GM18508 (cell line): ENCODE results near the gene S1PR3.

Source experiments
- ATAC-seq: cut with Tn5 transposase; IDR thresholded peaks from one replicate; pipeline ENCODE4 v1.9.1; 2021; ENCODE audit warnings: moderate number of reproducible peaks; ENCODE audit not compliant: insufficient read depth, unreplicated experiment

S1PR3 gene

DNA sequence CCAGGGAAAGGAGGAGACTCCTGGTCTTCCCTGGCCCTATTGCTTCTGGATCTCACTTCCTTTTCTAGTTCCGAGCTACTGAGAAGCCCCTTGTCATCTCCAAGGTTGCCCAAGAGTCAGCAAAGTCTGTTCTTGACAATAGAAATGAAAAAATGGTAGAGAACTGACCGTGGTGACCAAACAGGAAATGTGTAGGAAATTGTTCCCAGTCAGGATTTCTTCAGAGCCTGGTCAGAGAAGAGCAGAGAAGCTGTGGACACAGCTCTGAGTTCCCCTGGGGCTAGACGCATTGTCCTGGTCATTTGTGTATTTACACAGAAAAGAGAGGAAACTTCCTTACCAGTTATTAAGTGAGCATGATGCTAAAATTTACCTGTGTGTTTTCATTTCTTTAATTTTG is 35.6 kb downstream of the S1PR3 start:
- ATAC-seq, result no peak

DNA sequence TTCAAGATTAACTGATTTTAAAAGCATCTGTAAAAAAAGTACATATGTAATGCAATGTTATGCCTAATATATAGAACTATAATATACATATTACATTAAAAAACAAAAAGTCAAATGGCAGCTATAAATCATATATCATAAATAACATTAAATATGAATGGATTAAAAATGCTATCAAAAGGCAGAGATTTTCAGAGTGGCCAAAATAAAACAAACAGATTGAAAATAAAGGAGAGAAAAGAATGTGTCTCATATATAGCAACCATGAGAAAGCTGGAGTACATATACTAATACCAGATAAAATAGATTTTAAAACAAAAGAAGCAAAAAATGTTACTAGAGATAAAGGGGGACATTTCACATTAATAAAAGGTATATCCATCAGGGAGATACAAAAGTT is 38.5 kb downstream of the S1PR3 start:
- ATAC-seq, result no peak

DNA sequence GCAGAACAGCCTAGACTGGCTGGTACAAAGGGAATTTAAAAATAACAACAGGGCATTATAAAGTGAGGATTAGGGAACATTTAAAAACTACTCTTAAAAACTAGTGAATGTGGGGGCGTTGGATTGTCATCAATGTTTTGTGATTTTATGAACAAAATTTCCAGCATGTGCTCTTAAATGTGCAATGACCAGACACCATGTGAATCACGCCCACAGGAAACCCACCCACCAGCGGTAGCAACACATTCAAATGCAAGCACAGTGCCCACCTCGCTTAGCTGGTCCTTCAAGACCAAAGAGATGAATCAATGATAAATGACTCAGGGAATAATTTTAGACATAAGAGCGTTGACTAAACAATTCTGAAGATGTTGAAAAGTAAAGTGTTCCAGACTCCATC is 40.9 kb downstream of the S1PR3 start:
- ATAC-seq, result no peak

DNA sequence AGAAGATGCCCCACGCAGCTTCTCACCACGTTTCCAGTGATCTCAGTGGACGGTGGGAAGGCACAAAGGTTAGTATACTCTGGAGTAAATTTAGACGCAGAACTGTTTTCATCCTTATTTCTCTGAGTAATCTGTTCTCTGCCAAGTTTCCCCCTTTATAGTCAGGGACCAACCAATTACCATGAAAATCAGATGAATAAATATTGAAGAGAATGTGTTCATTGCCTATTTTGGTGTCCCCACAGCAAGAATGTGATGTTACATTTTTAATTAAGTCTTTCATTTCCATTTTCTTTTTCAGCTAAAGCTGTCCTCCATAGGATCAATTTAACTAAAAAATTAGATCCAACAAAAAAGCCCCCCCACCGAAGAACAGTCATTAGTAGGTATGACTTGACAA is 41.4 kb downstream of the S1PR3 start:
- no peak for ATAC-seq

DNA sequence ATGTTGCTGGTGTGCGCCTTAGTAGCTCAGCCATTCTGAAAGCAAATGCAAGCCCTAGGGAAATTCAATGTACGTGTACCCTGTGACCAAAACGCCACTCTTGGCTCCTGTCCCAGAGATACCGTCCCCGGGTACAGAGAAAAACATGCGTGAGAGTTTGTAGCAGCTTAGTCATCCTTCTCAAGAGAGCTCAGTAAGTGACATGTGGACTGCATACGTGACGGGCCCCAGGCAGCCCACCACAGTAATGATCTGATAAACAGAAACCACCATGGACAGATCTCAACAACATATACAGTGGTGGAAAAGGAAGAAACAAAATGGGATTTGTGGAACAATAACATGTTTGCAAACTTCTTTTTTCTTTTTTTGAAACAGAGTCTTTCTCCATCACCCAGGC is 45.1 kb downstream of the S1PR3 start:
- no peak for ATAC-seq

DNA sequence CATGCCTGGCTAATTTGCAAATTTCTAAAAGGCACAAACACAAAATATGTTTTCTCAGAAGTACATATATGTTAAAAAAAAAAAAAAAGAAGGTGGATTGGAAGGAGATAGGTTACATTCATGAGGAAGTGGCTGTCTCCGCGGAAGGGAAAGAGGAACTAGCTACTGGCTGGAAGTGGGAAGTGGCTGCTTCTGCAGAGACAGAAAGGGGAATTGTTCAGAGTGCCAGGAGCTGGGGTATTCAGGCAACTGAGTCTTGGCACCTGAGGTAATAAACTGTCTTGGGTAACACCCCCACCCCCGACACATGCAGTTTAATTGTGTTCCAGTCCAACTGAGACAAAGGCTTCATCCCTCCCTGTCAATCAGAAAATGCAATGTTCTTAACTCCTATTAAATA is 45.6 kb downstream of the S1PR3 start:
- no peak for ATAC-seq

DNA sequence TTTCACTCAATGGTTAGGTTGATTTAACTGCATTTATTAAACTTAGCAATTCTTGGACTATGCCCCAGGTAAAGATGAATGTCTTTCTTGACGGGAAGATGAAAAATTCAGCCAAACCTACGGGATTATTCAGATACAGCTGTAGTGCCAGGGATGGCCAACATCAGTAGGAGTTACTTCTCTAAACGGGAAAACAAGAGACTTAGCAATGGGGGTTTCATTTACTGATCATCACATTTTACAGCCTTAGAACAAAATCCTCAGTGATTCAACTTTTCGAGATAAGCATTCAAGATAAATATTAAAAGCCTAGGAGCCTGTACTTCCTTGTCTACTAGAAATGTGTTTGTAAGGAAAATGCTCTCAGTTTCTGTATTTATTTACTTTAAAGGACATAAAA is 46.1 kb downstream of the S1PR3 start:
- no peak for ATAC-seq

DNA sequence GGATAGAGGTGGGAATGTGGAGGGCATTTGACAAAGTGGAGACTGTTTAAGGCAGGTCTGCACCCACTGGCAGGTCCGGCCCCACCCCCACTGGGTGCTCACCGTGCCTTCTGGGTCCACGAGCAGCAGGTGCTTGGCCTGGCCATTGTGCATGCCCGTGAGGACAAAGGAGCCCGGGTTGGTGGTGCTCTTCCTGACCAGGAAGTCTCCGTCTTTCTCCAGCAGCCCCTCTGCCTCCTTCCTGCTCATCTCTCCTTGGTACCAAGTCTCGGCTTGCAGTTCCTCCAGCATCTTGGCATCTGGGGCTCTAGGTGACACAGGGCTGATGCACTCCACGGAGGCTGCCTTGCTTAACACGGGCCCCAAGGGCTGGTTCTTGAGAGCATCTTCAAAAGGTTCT is 46.6 kb downstream of the S1PR3 start:
- ATAC-seq, result no peak

DNA sequence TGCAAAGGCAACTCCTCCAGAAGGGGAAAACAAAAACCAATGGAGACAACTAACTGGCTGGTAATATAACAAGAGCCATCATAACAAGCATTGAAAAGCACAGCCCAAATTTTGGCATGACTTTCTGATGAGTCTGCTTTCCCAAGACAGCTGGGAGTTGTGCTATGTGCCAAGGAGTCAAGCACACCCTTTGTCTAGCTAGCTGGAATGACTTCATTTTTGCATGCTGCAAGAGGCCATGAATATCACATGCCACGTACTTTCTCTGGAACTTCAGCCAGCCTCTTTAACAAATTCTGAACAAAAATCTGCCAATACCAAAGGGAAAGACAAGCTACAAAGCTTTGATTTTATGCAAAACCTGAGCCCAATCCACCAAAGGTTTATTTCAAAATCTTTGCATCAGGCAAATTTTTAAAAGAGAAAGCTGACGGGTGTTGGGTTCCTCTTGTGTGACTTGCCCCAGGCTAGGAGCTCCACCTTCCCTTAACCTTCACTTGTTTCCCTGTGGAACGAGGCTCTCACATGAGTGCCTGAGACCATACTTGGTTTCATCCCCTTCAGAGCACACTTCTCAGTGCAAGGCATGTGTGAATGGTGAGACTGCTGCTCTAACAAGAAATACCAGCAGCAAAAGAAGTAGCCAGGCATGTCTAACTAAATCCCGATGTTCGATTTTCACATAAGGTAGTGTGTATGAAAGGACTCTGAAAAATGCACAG is 47.3 kb downstream of the S1PR3 start:
- no peak for ATAC-seq

DNA sequence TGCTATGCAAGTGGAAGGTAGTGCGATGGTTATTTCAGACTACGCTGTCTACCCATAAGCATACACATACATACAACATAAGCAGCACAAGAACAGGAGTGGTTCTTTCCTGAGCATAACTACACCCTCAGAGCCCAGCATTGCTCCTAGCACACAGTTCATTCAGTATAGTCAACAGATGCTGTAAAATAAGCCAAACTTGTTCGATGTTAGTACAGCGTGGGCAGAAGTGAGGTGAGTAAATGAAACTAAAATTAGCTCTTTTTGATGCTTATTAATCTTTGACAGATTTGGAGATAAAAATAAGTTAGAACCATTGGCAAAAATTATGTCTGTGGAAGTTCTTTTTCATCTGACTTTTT is 47.8 kb downstream of the S1PR3 start:
- ATAC-seq, result no peak

DNA sequence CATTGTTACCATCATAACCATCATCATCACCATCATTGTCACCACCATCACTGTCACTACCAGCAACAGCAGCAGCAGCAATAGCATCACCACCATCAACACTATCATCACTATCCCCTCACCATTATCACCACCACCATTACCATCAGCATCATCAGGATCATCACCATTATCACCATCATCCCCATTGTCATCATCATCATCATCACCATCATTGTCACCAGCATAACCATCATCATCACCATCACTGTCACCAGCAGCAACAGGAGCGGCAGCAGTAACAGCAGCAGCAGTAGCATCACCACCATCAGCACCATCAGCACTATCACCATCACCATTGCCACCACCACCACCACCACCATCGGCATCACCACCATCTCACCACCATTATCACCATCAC is 48.4 kb downstream of the S1PR3 start:
- no peak for ATAC-seq

DNA sequence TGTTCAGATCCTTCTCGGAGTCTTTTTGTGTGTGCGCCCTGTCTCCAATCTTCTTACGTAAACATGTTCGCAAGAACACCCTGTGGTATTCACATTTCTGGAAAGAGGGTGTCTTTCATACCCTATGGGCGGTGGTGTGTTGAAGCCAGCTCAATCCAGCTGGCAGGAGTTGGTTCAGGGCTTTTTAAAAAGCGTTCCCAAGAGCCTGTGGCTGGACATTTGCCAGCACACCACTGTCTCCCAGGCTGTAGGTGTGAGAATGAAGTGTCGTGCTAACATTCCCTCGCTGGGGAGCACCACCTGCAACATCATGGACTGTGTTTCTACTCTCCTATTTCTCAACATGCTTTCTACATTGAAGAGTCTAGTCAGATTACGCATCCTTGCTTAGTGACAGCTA is 51.7 kb downstream of the S1PR3 start:
- no peak for ATAC-seq

DNA sequence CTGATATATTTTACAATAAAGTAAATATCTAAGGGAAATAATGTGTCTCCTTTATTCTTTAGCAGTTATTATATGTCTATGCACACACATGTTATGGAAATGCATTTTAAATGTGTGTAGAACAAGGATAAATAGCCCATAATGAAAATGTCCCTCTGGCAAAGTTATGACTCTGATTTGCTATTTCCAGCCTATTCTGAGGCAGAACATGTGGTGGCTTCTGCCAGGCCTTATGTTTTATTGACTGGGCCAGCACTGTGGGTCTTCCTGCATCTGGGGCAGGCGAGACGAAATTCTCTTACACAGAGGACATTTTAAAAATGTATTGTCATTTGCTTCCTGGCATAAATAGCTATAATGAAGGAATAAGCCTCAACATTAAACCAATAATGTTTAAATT is 52.8 kb downstream of the S1PR3 start:
- no peak for ATAC-seq

DNA sequence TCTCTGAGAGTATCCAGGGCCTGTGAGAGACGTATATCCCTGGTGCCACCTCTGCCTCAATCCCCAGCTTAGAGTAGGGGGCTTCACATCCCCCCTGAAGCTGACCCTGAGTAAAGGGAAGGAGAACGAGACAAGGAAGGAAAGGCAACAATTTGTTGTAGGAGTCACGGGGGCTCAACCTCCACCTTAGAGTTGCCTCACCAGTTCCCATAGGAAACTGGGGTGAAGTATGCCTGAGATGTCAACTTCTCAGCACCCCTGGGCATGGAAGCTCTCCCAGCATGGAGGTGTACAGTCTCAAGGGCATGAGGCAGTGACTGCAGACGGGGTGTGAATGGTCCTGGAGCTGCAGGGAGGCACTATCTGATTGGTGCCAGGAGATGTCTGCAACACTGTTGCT is 53.6 kb downstream of the S1PR3 start:
- no peak for ATAC-seq

DNA sequence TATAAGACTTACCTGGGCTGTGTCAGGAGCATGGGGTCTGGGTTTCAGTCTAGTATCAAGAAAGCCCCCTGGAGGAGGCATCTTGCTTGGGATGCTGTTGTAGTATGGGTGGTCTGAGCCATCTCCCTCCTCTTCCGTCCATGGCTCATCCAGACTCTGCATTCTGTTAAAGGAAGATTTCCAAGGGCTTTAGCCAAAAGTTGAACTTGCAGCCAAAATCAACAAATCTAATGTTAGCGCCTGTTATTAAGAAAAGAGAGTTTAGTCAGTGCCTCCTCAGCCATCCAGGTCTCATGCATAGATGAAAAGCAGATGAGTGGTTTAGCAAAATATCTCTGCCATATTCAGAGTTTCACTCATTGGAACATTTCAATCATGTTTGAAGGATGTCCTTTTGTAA is 55.6 kb downstream of the S1PR3 start:
- no peak for ATAC-seq

DNA sequence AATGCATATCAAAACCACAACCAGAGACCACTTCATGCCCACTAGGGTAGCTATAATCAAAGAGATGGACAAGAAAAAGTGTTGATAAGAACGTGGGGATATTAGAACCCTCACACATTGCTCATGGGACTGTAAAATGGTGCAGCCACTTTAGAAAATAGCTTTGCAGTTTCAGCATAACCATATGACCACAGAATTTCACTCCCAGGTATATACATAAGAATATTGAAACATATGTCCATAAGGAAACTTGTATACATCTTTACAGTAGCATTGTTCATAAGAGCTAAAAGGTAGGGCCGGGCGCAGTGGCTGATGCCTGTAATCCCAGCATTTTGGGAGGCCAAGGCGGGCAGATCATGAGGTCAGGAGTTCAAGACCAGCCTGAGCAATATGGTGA is 56.4 kb downstream of the S1PR3 start:
- ATAC-seq, result no peak

DNA sequence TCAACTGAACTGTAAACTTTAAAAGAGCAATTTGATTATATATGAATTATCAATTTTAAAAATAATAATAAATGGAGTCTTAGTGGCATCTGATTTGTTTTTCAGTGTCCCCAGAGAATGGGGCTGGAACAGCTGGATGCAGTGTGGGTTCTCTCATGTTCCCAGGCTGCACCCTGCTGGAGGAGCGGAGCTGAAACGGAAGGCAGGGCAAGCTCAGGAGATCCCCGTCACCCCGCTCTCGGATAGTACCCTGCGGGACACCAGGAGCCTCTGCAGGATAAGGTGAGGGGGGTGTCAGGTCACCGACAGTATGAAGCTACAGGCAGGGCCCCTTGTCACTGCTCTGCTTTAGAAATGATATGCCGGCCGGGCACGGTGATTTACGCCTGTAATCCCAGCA is 57.3 kb downstream of the S1PR3 start:
- ATAC-seq, result no peak

DNA sequence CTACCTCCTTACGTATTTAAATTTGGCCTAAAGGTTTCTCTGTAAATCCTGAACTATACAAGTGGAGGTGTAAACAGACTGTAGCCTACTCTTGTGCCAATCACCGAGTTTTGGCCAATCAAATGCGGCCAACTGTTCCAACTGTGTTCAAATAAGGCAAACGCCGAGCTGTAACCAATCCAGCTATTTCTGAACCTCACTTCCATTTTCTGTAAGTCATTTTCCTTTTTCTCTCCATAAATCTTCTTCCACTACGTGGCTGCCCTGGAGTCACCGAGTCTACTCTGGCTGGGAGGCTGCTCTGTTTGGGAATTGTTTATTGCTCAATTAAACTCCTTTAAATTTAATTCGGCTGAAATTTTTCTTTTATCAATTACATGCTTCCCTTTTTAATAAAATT is 58.4 kb downstream of the S1PR3 start:
- no peak for ATAC-seq

DNA sequence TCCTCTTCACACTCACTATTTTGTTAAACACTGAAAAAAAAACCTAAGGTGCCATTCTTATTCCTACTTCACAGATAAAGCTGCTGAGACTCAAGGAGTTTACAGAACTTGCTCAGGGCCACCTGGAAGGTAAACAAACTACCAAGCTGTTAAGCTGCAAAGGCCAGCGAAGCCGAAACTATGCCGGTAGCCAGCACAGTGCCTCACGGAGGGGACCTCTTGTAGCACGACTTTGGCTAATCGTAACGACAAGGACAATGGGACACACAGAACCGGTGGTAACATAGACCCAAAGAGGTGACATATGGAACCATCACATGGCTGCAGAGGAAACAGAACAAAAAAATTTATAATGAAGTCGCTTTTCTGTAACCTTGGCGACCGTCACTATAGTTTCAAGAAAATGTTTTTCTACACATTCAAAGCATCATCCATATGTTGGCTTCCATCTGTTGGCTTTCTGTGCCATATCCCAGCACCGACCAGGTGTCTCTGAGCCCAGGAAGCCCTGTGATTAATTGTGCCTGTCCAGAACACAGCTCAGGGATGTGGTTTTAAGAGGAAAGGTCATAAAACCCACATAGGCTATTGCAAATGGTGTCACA is 60.3 kb downstream of the S1PR3 start:
- ATAC-seq, result no peak

DNA sequence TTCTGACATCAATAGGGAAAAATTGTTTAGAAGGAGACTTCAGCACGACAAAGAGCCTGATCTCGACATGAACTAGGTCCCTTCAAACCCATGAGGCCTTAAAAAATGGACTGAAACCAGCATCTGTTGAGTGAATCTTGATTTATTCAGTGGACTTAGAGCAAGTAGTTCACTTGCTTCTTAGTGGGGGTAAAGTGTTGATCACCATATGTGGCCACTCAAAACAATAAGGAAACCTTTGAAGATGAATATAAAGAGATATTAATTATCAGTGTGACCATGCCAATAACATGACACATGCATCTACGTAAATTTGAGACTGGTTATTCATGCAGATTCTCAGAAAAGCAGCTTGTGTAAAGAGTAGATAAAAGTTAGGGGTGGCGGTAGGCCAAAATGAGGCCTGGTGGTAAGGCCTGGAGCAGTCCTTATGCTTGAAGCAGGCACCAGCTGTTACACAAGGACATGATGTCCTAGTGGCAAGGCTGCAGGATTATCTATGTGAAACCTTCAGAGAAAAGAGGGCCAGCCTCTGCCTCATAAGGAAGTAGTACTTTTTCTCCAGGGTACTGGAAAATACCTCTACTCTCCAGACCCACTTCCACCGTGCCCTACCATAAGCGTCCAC is 61.3 kb downstream of the S1PR3 start:
- ATAC-seq, result no peak

DNA sequence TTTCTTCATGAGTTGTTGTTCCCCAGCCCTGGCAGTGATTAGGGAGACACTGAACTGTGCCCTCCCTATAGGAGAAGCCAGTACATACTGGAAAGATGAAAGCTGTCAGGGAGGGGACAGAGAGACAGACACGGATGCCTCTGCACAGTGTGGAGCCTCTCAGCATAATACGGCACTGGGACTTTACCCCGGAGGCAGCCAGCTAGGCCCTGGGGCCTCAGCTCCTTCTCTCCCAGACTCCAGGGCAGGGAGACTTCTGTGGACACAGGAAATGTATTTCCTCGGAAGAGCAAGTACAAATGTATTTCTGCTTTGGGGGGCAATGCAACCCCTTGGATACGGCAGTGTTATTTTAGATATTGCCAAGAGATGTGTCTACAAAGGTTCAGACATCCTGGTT is 62.0 kb downstream of the S1PR3 start:
- no peak for ATAC-seq
